HepG2 (cell line): ENCODE data around the gene SOX12. TPM values are rescaled to one million over a fixed set of nuclear protein-coding genes. Genes with fewer than 3 reads are reported as not detected.

ENCODE experiments used
- DNMT3B ChIP-seq: conservative IDR thresholded peaks from 2 replicates; pipeline ENCODE4 v1.6.1; 2016; ENCODE audit warnings: missing biosample characterization, control low read depth
- ELF1 ChIP-seq: sonication (generic); formaldehyde crosslinking; IDR thresholded peaks from 2 replicates; pipeline ENCODE4 v1.4.0; 2020; ENCODE audit warnings: missing genetic modification reagents
- GABPB1 ChIP-seq: IDR thresholded peaks from 2 replicates; pipeline ENCODE4 v1.6.1; 2016; ENCODE audit warnings: mild to moderate bottlenecking, missing genetic modification reagents, moderate library complexity, missing compliant biosample characterization
- IKZF4 ChIP-seq: sonication (generic); formaldehyde crosslinking; IDR thresholded peaks from 2 replicates; pipeline ENCODE4 v1.5.1; 2020; ENCODE audit warnings: borderline replicate concordance, mild to moderate bottlenecking, low read depth, missing genetic modification reagents; ENCODE audit errors: not compliant biosample characterization
- IRX3 ChIP-seq: sonication (generic); formaldehyde crosslinking; IDR thresholded peaks from 2 replicates; pipeline ENCODE4 v1.8.1; 2023; ENCODE audit warnings: mild to moderate bottlenecking, low read depth, missing genetic modification reagents, borderline replicate concordance
- MTA3 ChIP-seq: sonication (generic); formaldehyde crosslinking; IDR thresholded peaks from 2 replicates; pipeline ENCODE4 v1.4.0; 2020; ENCODE audit warnings: missing genetic modification reagents
- PITX1 ChIP-seq: sonication (generic); formaldehyde crosslinking; IDR thresholded peaks from 2 replicates; pipeline ENCODE4 v1.5.1; 2020; ENCODE audit warnings: mild to moderate bottlenecking, missing genetic modification reagents
- RORA ChIP-seq: sonication (generic); formaldehyde crosslinking; IDR thresholded peaks from 2 replicates; pipeline ENCODE4 v1.5.0; 2020; ENCODE audit warnings: mild to moderate bottlenecking, missing genetic modification reagents, moderate library complexity
- SIX1 ChIP-seq: sonication (generic); formaldehyde crosslinking; IDR thresholded peaks from 2 replicates; pipeline ENCODE4 v1.4.0; 2020; ENCODE audit warnings: missing genetic modification reagents, borderline replicate concordance
- SP5 ChIP-seq: IDR thresholded peaks from 2 replicates; pipeline ENCODE4 v1.6.1; 2016; ENCODE audit warnings: low read depth, borderline replicate concordance
- TOPORS ChIP-seq: sonication (generic); formaldehyde crosslinking; IDR thresholded peaks from 2 replicates; pipeline ENCODE4 v1.8.0; 2023; ENCODE audit warnings: mild to moderate bottlenecking, missing genetic modification reagents
- ZBTB37 ChIP-seq: sonication (generic); formaldehyde crosslinking; IDR thresholded peaks from 2 replicates; pipeline ENCODE4 v1.4.0; 2020; ENCODE audit warnings: mild to moderate bottlenecking, missing genetic modification reagents
- ZNF224 ChIP-seq: sonication (generic); formaldehyde crosslinking; IDR thresholded peaks from 2 replicates; pipeline ENCODE4 v1.5.0; 2020; ENCODE audit warnings: mild to moderate bottlenecking, missing genetic modification reagents
- ZNF296 ChIP-seq: sonication (generic); formaldehyde crosslinking; conservative IDR thresholded peaks from 2 replicates; pipeline ENCODE4 v1.5.0; 2020; ENCODE audit warnings: mild to moderate bottlenecking, missing genetic modification reagents
- ZNF547 ChIP-seq: sonication (generic); formaldehyde crosslinking; IDR thresholded peaks from 2 replicates; pipeline ENCODE4 v1.5.1; 2020; ENCODE audit warnings: mild to moderate bottlenecking, missing genetic modification reagents
- ZNF781 ChIP-seq: sonication (generic); formaldehyde crosslinking; IDR thresholded peaks from 2 replicates; pipeline ENCODE4 v1.5.1; 2020; ENCODE audit warnings: borderline replicate concordance, mild to moderate bottlenecking, missing genetic modification reagents; ENCODE audit errors: not compliant biosample characterization
- ZSCAN22 ChIP-seq: sonication (generic); formaldehyde crosslinking; IDR thresholded peaks from 2 replicates; pipeline ENCODE4 v1.4.0; 2020; ENCODE audit warnings: mild to moderate bottlenecking, missing genetic modification reagents
- polyA plus RNA-seq, 8 experiments: library from polyadenylated mRNA; depleted of rRNA in 3 of 8; stranded (reverse) in 7 of 8; unstranded in 1 of 8; fragments of >200 nt; fragmentation: Illumina TruSeq in 4 of 8; extraction: Trizol in 4 of 8; gene quantifications; 2 replicates each; pipeline versions ENCODE4 v1.2.1 to v1.2.3, GENCODE V29; 2011 to 2016; ENCODE audit warnings: low read depth in 4 of 8, missing spikeins in 1 of 8, mixed read lengths in 1 of 8; ENCODE audit not compliant: insufficient read depth in 1 of 8
- total RNA-seq, 5 experiments: library from RNA; depleted of rRNA; stranded (reverse); fragments of >200 nt; fragmentation: Illumina TruSeq; extraction: Trizol; gene quantifications; 2 replicates each; pipeline ENCODE4 v1.2.3, GENCODE V29; 2016; ENCODE audit warnings: low read depth in 1 of 5
- TF ChIP-seq, protein P1 (sequence below): sonication (generic); formaldehyde crosslinking; IDR thresholded peaks from 2 replicates; pipeline ENCODE4 v1.5.0; 2020; ENCODE audit warnings: mild to moderate bottlenecking, missing genetic modification reagents
- TF ChIP-seq, protein P2 (sequence below): sonication (generic); formaldehyde crosslinking; conservative IDR thresholded peaks from 2 replicates; pipeline ENCODE4 v1.4.0; 2020; ENCODE audit warnings: mild to moderate bottlenecking, missing genetic modification reagents, moderate library complexity
- TF ChIP-seq, protein P3 (sequence below): sonication (generic); formaldehyde crosslinking; IDR thresholded peaks from 2 replicates; pipeline ENCODE4 v1.4.0; 2020; ENCODE audit warnings: mild to moderate bottlenecking, missing genetic modification reagents

Gene SOX12
- total and polyA plus RNA-seq, 2 of the 13 experiments (the other 11 are each of a cell fraction or from before 2014, with no cell fraction given), result 10.0 to 18.7 TPM

DNA sequence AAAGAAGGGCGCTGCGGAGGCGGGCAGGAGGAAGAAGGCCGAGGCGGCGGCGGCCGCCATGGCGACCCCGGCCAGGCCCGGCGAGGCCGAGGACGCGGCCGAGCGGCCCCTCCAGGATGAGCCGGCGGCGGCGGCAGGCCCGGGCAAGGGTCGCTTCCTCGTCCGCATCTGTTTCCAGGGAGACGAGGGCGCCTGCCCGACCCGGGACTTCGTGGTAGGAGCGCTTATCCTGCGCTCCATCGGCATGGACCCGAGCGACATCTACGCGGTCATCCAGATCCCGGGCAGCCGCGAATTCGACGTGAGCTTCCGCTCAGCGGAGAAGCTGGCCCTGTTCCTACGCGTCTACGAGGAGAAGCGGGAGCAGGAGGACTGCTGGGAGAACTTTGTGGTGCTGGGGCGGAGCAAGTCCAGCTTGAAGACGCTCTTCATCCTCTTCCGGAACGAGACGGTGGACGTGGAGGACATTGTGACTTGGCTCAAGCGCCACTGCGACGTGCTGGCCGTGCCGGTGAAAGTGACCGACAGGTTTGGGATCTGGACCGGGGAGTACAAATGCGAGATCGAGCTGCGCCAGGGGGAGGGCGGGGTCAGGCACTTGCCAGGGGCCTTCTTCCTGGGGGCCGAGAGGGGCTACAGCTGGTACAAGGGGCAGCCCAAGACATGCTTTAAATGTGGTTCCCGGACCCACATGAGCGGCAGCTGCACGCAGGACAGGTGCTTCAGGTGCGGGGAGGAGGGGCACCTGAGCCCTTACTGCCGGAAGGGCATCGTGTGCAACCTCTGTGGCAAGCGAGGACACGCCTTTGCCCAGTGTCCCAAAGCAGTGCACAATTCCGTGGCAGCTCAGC lies 27.2 kb upstream of the SOX12 start (continued):
- no peak for TF ChIP-seq TOPORS (CRISPR knock-in tag)
- no peak for TF ChIP-seq RORA (CRISPR knock-in tag)
- TF ChIP-seq, protein P1, sequence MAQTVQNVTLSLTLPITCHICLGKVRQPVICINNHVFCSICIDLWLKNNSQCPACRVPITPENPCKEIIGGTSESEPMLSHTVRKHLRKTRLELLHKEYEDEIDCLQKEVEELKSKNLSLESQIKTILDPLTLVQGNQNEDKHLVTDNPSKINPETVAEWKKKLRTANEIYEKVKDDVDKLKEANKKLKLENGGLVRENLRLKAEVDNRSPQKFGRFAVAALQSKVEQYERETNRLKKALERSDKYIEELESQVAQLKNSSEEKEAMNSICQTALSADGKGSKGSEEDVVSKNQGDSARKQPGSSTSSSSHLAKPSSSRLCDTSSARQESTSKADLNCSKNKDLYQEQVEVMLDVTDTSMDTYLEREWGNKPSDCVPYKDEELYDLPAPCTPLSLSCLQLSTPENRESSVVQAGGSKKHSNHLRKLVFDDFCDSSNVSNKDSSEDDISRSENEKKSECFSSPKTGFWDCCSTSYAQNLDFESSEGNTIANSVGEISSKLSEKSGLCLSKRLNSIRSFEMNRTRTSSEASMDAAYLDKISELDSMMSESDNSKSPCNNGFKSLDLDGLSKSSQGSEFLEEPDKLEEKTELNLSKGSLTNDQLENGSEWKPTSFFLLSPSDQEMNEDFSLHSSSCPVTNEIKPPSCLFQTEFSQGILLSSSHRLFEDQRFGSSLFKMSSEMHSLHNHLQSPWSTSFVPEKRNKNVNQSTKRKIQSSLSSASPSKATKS (CRISPR knock-in tag), result no peak
- TF ChIP-seq ZSCAN22 (CRISPR knock-in tag), result no peak
- TF ChIP-seq, protein P2, sequence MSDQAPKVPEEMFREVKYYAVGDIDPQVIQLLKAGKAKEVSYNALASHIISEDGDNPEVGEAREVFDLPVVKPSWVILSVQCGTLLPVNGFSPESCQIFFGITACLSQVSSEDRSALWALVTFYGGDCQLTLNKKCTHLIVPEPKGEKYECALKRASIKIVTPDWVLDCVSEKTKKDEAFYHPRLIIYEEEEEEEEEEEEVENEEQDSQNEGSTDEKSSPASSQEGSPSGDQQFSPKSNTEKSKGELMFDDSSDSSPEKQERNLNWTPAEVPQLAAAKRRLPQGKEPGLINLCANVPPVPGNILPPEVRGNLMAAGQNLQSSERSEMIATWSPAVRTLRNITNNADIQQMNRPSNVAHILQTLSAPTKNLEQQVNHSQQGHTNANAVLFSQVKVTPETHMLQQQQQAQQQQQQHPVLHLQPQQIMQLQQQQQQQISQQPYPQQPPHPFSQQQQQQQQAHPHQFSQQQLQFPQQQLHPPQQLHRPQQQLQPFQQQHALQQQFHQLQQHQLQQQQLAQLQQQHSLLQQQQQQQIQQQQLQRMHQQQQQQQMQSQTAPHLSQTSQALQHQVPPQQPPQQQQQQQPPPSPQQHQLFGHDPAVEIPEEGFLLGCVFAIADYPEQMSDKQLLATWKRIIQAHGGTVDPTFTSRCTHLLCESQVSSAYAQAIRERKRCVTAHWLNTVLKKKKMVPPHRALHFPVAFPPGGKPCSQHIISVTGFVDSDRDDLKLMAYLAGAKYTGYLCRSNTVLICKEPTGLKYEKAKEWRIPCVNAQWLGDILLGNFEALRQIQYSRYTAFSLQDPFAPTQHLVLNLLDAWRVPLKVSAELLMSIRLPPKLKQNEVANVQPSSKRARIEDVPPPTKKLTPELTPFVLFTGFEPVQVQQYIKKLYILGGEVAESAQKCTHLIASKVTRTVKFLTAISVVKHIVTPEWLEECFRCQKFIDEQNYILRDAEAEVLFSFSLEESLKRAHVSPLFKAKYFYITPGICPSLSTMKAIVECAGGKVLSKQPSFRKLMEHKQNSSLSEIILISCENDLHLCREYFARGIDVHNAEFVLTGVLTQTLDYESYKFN (CRISPR knock-in tag), result no peak
- TF ChIP-seq SIX1 (CRISPR knock-in tag), result no peak; the same call in 1 of the 2 replicates
- no peak; the same call in 1 of the 2 replicates for TF ChIP-seq ZNF547 (CRISPR knock-in tag)
- no peak for TF ChIP-seq IKZF4 (CRISPR knock-in tag)
- TF ChIP-seq DNMT3B (CRISPR knock-in tag), result 0 out of 2 replicates have a peak, but pooled peaks have one; percentile 66
- TF ChIP-seq GABPB1, result peak; percentile 75
- TF ChIP-seq ELF1, result peak; percentile 35; the same call in 1 of the 2 replicates
- 0 out of 2 replicates have a peak, but pooled peaks have one; percentile 74 for TF ChIP-seq ZBTB37 (CRISPR knock-in tag)
- peak; percentile 85 for TF ChIP-seq SP5
- peak; percentile 80; the same call in 1 of the 2 replicates for TF ChIP-seq PITX1 (CRISPR knock-in tag)
- TF ChIP-seq ZNF296 (CRISPR knock-in tag), result no peak
- TF ChIP-seq MTA3 (CRISPR knock-in tag), result no peak
- TF ChIP-seq, protein P3, sequence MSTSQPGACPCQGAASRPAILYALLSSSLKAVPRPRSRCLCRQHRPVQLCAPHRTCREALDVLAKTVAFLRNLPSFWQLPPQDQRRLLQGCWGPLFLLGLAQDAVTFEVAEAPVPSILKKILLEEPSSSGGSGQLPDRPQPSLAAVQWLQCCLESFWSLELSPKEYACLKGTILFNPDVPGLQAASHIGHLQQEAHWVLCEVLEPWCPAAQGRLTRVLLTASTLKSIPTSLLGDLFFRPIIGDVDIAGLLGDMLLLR, result peak; percentile 87
- TF ChIP-seq ZNF781, result no peak
- no peak; the same call in 1 of the 2 replicates for TF ChIP-seq IRX3 (CRISPR knock-in tag)
- no peak for TF ChIP-seq ZNF224 (CRISPR knock-in tag)
